HG02981 (cell line): ENCODE results near the gene ATP6V1A.
A peak's percentile ranks its signal among the peaks of the same experiment; 100 is the strongest.
"Not testable (repeated sequence)": the region's sequence is repeated elsewhere in the genome, so short reads cannot be mapped to it uniquely, and the experiment has no call there.

Source experiments
- ATAC-seq: cut with Tn5 transposase; IDR thresholded peaks from one replicate; pipeline ENCODE4 v1.9.1; 2021; ENCODE audit warnings: mild to moderate bottlenecking, moderate library complexity; ENCODE audit not compliant: unreplicated experiment

The ATP6V1A gene

GRCh38 chr3:113812854-113813253, 66.0 kb downstream of the ATP6V1A start:
- ATAC-seq = no peak

GRCh38 chr3:113819866-113820265, 73.0 kb downstream of the ATP6V1A start:
- no peak for ATAC-seq

GRCh38 chr3:113825090-113825489, 78.3 kb downstream of the ATP6V1A start:
- ATAC-seq = peak; percentile 75

- ATAC-seq = peak; percentile 29
These were observed 81.8 kb downstream of the ATP6V1A start for GRCh38 chr3:113828600-113828999.

- no peak for ATAC-seq
These were observed 82.9 kb downstream of the ATP6V1A start for GRCh38 chr3:113829576-113830354.

- ATAC-seq = no peak
These were observed 84.2 kb downstream of the ATP6V1A start for GRCh38 chr3:113831103-113831355.

GRCh38 chr3:113832477-113833164, 85.8 kb downstream of the ATP6V1A start:
- ATAC-seq = peak; percentile 50

- no peak for ATAC-seq
These were observed 88.1 kb downstream of the ATP6V1A start for GRCh38 chr3:113834983-113835382.

- peak; percentile 92 for ATAC-seq
These were observed 91.9 kb downstream of the ATP6V1A start, which contains the start of gene GRAMD1C for GRCh38 chr3:113838631-113839209. Gene GRAMD1C, plus strand, starts transcription at chr3:113838788. Its CDS starts 122 bp downstream, at chr3:113838910.

- no peak for ATAC-seq
These were observed 92.7 kb downstream of the ATP6V1A start for GRCh38 chr3:113839551-113839950.

- no peak for ATAC-seq
These were observed 97.9 kb downstream of the ATP6V1A start for GRCh38 chr3:113844622-113845222.

GRCh38 chr3:113847247-113847646, 100.4 kb downstream of the ATP6V1A start:
- ATAC-seq = no peak

- ATAC-seq = no peak
These were observed 101.0 kb downstream of the ATP6V1A start for GRCh38 chr3:113847664-113848461.

GRCh38 chr3:113849071-113849470, 102.2 kb downstream of the ATP6V1A start:
- not testable (repeated sequence) for ATAC-seq

GRCh38 chr3:113849841-113850240, 103.0 kb downstream of the ATP6V1A start:
- ATAC-seq = not testable (repeated sequence)

GRCh38 chr3:113850391-113850790, 103.6 kb downstream of the ATP6V1A start:
- ATAC-seq = not testable (repeated sequence)

- ATAC-seq = no peak
These were observed 105.7 kb downstream of the ATP6V1A start for GRCh38 chr3:113852506-113852905.
